ENCODE data around the gene TRIM40. TPM values are rescaled to one million over a fixed set of nuclear protein-coding genes. Genes with fewer than 3 reads are reported as not detected.

The TRIM40 gene
- total RNA-seq, 2 donors from 2014 or later = 10.7 to 17.0 TPM

DNA sequence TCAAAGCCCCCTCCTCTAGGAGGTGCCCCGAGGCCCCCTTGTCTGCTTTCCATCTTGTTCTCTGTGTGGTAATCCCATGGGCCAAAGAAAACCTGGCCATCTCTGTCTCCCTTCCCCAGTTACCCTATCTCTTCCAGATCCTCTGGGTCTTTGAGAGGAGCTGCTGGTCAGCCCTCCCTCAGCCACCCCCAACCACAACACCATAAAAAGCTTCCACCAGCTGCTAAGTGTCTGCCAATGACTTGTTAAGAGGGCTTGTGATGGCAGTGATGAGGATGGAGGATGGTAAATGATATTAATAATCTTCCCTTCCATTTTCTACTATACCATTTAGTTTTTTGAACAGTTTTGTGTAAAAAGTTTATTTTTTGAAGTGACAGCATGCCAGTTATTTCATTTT, 60.0 kb downstream of the TRIM40 start:
- no peak for DNase-seq
- intact Hi-C loops (cut with DNase I) = no loop called here
- H3K9ac ChIP-seq (ENCODE audit: low read depth in 2 of 2, low read length in 2 of 2) = no peak overlapping the region
- H3K4me3 ChIP-seq = no peak overlapping the region
- H3K9me3 ChIP-seq = no peaks in the 10 kb centered on the region
- no peak for TF ChIP-seq CTCF (IDR thresholded peaks at IDR 0.05)
- H3K27ac ChIP-seq = no peak overlapping the region
- H3K4me1 ChIP-seq = peaks cover 2% of the 10 kb centered on the region
- no peaks in the 10 kb centered on the region for H3K27me3 ChIP-seq
- H3K36me3 ChIP-seq = peaks cover 12% of the 10 kb centered on the region

GRCh38 chr6:30196376-30196775, 60.4 kb downstream of the TRIM40 start:
- H3K4me1 ChIP-seq = peaks cover 6% of the 10 kb centered on the region
- intact Hi-C loops (cut with DNase I) = no loop called here
- H3K9me3 ChIP-seq = no peaks in the 10 kb centered on the region
- H3K27ac ChIP-seq = no peak overlapping the region
- DNase-seq = no peak
- no peak overlapping the region for H3K4me3 ChIP-seq
- TF ChIP-seq CTCF (IDR thresholded peaks at IDR 0.05) = no peak
- H3K9ac ChIP-seq (ENCODE audit: low read depth in 2 of 2, low read length in 2 of 2) = no peak overlapping the region
- H3K27me3 ChIP-seq = no peaks in the 10 kb centered on the region
- peaks cover 12% of the 10 kb centered on the region for H3K36me3 ChIP-seq

Other genes starting within 250 kb of the TRIM40 start
- 1,000 to 10,000 TPM; 1,045 to 1,898 TPM for gene HLA-A, start 193.6 kb upstream of the TRIM40 start, total RNA-seq
- gene POLR1H, start 74.9 kb upstream of the TRIM40 start, total RNA-seq = 10 to 100 TPM; 33.2 to 38.4 TPM
- 10 to 100 TPM; 77.9 to 87.1 TPM for gene PPP1R11, start 68.9 kb upstream of the TRIM40 start, total RNA-seq
- 1 to 10 TPM in 1 of 2 donors, under 1 TPM in 1; 0.93 to 1.6 TPM for gene RNF39, start 60.4 kb upstream of the TRIM40 start, total RNA-seq
- 10 to 100 TPM; 44.4 to 51.2 TPM for gene TRIM31, start 23.1 kb upstream of the TRIM40 start, total RNA-seq
- 1 to 10 TPM; 3.8 to 3.9 TPM for gene TRIM10, start 25.1 kb downstream of the TRIM40 start, total RNA-seq
- 10 to 100 TPM; 26.8 to 47.3 TPM for gene TRIM15, start 27.4 kb downstream of the TRIM40 start, total RNA-seq
- 10 to 100 TPM; 48.2 to 53.5 TPM for gene TRIM26, start 77.3 kb downstream of the TRIM40 start, total RNA-seq
- 10 to 100 TPM; 10.1 to 12.1 TPM for gene TRIM39, start 190.8 kb downstream of the TRIM40 start, total RNA-seq
- 10 to 100 TPM; 41.7 to 60.3 TPM for gene RPP21, start 209.0 kb downstream of the TRIM40 start, total RNA-seq